Measurements from ENCODE around the gene MTCL1. TPM values are rescaled to one million over a fixed set of nuclear protein-coding genes. Genes with fewer than 3 reads are reported as not detected.
A peak's percentile ranks its signal among the peaks of the same experiment; 100 is the strongest.

Gene MTCL1
- total RNA-seq, 1 donor from 2014 or later = 100 TPM

GRCh38 chr18:8783335-8783993 is 78.1 kb downstream of the MTCL1 start:
- peaks cover 16% of the 10 kb centered on the region for H3K36me3 Mint-ChIP-seq (ENCODE audit: unreplicated experiment)
- TF ChIP-seq, protein P1, sequence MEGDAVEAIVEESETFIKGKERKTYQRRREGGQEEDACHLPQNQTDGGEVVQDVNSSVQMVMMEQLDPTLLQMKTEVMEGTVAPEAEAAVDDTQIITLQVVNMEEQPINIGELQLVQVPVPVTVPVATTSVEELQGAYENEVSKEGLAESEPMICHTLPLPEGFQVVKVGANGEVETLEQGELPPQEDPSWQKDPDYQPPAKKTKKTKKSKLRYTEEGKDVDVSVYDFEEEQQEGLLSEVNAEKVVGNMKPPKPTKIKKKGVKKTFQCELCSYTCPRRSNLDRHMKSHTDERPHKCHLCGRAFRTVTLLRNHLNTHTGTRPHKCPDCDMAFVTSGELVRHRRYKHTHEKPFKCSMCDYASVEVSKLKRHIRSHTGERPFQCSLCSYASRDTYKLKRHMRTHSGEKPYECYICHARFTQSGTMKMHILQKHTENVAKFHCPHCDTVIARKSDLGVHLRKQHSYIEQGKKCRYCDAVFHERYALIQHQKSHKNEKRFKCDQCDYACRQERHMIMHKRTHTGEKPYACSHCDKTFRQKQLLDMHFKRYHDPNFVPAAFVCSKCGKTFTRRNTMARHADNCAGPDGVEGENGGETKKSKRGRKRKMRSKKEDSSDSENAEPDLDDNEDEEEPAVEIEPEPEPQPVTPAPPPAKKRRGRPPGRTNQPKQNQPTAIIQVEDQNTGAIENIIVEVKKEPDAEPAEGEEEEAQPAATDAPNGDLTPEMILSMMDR (IDR thresholded peaks at IDR 0.05; ENCODE audit: partially characterized antibody, unreplicated experiment) = no peak
- no peak overlapping the region for H3K27ac Mint-ChIP-seq (ENCODE audit: unreplicated experiment)
- peaks cover 15% of the 10 kb centered on the region for H3K9me3 Mint-ChIP-seq (ENCODE audit: unreplicated experiment)
- DNase-seq = no peak
- no peak overlapping the region for H3K4me3 Mint-ChIP-seq (ENCODE audit: unreplicated experiment)
- peaks cover 5% of the 10 kb centered on the region for H3K27me3 Mint-ChIP-seq (ENCODE audit: unreplicated experiment)
- H3K4me1 Mint-ChIP-seq (ENCODE audit: low read depth, unreplicated experiment) = peaks cover 41% of the 10 kb centered on the region

- peaks cover 5% of the 10 kb centered on the region for H3K27me3 Mint-ChIP-seq (ENCODE audit: unreplicated experiment)
- no peak overlapping the region for H3K27ac Mint-ChIP-seq (ENCODE audit: unreplicated experiment)
- DNase-seq = no peak
- peaks cover 43% of the 10 kb centered on the region for H3K4me1 Mint-ChIP-seq (ENCODE audit: low read depth, unreplicated experiment)
- TF ChIP-seq, protein P1 (IDR thresholded peaks at IDR 0.05; ENCODE audit: partially characterized antibody, unreplicated experiment) = no peak
- peaks cover 16% of the 10 kb centered on the region for H3K36me3 Mint-ChIP-seq (ENCODE audit: unreplicated experiment)
- no peak overlapping the region for H3K4me3 Mint-ChIP-seq (ENCODE audit: unreplicated experiment)
- peaks cover 15% of the 10 kb centered on the region for H3K9me3 Mint-ChIP-seq (ENCODE audit: unreplicated experiment)
Measured at GRCh38 chr18:8783994-8784530, 78.7 kb downstream of the MTCL1 start.

GRCh38 chr18:8785261-8785660 is 79.9 kb downstream of the MTCL1 start:
- Mint-ChIP-seq H3K36me3 (ENCODE audit: unreplicated experiment) (peaks cover 10% of the 10 kb centered on the region), H3K9me3 (ENCODE audit: unreplicated experiment) (peaks cover 11% of the 10 kb centered on the region), H3K27ac (ENCODE audit: unreplicated experiment) (peak overlapping the region; percentile 43), H3K4me1 (ENCODE audit: low read depth, unreplicated experiment) (peaks cover 36% of the 10 kb centered on the region), H3K4me3 (ENCODE audit: unreplicated experiment) (peak overlapping the region; percentile 32), H3K27me3 (ENCODE audit: unreplicated experiment) (peaks cover 5% of the 10 kb centered on the region)
- no peak for DNase-seq
- TF ChIP-seq, protein P1 (IDR thresholded peaks at IDR 0.05; ENCODE audit: partially characterized antibody, unreplicated experiment) = no peak

DNA sequence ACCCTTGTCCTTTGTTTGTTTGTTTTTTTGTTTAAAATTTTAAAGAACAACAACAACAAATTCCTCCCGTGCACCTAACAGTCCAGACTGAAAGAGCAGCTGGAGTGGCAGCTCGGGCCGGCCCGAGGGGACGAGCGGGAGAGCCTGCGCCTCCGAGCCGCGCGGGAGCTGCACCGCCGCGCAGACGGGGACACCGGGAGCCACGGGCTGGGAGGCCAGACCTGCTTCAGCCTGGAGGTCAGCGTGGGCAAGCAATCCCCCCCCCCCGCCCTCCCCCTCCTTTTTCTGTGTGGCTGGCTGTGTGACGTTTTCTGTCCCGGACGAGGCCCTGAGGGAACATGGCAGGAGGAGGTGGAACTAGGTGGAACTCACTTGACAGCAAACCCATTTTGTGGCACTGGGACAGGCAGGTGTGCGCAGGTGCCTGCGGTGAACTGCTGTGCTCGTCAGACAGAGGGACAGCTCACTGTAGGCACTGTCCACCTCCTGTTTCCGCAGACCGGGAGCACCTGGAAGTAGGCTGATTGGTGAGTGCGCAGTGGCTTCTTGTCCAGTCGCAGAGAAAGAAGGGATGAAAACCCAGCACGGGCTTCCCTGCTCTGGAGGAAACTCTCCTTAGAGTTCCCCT is 80.6 kb downstream of the MTCL1 start:
- peak overlapping the region; percentile 32 for H3K4me3 Mint-ChIP-seq (ENCODE audit: unreplicated experiment)
- H3K27me3 Mint-ChIP-seq (ENCODE audit: unreplicated experiment) = peaks cover 5% of the 10 kb centered on the region
- TF ChIP-seq, protein P1 (IDR thresholded peaks at IDR 0.05; ENCODE audit: partially characterized antibody, unreplicated experiment) = no peak
- H3K36me3 Mint-ChIP-seq (ENCODE audit: unreplicated experiment) = peaks cover 10% of the 10 kb centered on the region
- H3K4me1 Mint-ChIP-seq (ENCODE audit: low read depth, unreplicated experiment) = peaks cover 36% of the 10 kb centered on the region
- peaks cover 11% of the 10 kb centered on the region for H3K9me3 Mint-ChIP-seq (ENCODE audit: unreplicated experiment)
- DNase-seq = no peak
- peak overlapping the region; percentile 43 for H3K27ac Mint-ChIP-seq (ENCODE audit: unreplicated experiment)

All from glutamatergic neuron (in vitro differentiated cells).